Omental fat pad (tissue), 4 donors: ENCODE results near the gene RALGDS. TPM values are rescaled to one million over a fixed set of nuclear protein-coding genes. Genes with fewer than 3 reads are reported as not detected.
"Not testable (repeated sequence)": the region's sequence is repeated elsewhere in the genome, so short reads cannot be mapped to it uniquely, and the experiment has no call there.

Experiments
- ATAC-seq: fragments of 150-250 bp; one replicate; pipeline ENCODE4 v1.9.1; 2016; ENCODE audit warnings: mild to moderate bottlenecking, moderate library complexity; ENCODE audit not compliant: low FRiP score
- DNase-seq: peaks from one replicate; pipeline ENCODE4 v3.0.0-alpha.2; 2019; ENCODE audit warnings: low spot score
- total RNA-seq, 4 donors: library from RNA; depleted of rRNA; stranded (reverse); fragments of >200 nt; gene quantifications; one replicate each; pipeline ENCODE4 v1.1.0, GENCODE V29; 2016
- TF ChIP-seq, protein P1 (sequence below), 3 donors: fragments of 450-650 bp; IDR thresholded peaks; one replicate each; pipeline ENCODE4 v1.5.1; 2016 to 2017; ENCODE audit warnings: antibody characterized with exemption in 3 of 3, mild to moderate bottlenecking in 3 of 3, moderate library complexity in 2 of 3

Gene RALGDS
- total RNA-seq, 4 donors from 2014 or later = 33.9 to 177 (median 68.9) TPM

DNA sequence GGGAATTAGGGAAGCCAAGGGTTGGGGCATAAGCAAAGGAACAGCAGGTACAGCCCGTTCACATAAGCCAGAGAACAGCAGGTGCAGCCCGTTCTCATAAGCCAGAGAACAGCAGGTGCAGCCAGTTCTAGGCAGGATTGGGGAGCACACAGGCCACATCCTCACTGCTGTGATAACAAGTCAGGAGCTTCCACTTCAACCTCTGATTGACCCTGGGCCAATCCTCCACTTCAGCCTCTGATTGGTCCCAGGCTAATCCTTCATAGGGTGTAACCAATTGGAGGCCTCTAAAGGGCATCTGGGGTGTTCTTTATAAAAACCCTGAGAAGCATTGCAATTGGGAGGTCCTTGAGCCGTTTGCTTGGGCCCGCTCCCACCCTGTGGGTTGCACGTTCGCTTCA is 31.8 kb downstream of the RALGDS start:
- DNase-seq (no peak), ATAC-seq (no peak)
- TF ChIP-seq, protein P1, sequence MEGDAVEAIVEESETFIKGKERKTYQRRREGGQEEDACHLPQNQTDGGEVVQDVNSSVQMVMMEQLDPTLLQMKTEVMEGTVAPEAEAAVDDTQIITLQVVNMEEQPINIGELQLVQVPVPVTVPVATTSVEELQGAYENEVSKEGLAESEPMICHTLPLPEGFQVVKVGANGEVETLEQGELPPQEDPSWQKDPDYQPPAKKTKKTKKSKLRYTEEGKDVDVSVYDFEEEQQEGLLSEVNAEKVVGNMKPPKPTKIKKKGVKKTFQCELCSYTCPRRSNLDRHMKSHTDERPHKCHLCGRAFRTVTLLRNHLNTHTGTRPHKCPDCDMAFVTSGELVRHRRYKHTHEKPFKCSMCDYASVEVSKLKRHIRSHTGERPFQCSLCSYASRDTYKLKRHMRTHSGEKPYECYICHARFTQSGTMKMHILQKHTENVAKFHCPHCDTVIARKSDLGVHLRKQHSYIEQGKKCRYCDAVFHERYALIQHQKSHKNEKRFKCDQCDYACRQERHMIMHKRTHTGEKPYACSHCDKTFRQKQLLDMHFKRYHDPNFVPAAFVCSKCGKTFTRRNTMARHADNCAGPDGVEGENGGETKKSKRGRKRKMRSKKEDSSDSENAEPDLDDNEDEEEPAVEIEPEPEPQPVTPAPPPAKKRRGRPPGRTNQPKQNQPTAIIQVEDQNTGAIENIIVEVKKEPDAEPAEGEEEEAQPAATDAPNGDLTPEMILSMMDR (IDR thresholded peaks at IDR 0.05) = no peak

DNA sequence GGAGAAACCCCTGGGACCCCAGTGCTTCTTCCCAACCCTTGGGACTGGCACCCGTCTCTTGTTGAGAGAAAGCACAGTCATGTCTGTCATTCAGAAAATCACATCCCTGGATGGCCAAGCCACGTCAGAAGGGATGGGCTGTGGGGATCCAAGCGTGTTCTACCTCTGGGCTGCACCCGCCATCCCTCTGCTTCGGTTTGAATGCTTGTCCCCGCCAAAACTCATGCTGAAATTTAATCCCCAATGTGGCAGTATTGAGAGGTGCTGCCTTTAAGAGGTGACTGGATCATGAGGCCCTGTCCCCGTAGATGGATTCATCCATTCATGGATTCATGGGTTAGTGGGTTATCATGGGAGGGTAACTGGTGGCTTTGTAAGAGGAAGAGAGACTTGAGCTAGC is 32.3 kb downstream of the RALGDS start:
- ATAC-seq = no peak
- TF ChIP-seq, protein P1 (IDR thresholded peaks at IDR 0.05) = no peak

DNA sequence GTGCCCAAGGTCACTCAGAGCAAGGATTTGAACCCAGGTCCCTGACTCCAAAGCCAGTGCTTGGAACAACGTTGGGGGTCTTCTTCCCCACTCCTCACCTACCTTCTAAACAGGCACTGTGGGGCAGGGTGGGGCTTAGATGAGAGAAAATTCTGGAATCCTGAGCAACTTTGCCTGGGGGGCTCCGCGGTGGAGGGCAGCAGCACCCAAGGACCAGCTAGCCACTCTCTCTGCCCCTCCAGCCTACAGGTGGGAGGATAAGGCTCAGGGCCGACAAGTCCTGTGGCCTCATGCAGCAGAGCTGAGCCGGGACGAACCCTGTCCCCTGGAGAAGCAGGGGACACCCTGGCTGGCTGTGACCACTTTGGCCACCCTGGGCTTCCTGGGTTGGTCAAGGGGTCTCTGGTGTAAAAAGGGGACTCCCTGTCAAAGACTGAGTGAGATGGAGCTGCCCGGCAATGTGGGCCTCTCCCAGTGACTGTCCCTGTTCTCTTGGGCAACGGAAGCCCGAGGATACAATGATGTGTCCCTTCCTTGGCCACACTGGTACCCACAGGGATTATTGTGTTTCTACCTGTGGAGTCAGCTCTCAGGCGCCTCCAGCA is 32.8 kb downstream of the RALGDS start:
- TF ChIP-seq, protein P1 (IDR thresholded peaks at IDR 0.05) = no peak
- ATAC-seq (no peak), DNase-seq (no peak)

More for the DNA sequence above, 32.3 kb downstream of the RALGDS start:
- no peak for DNase-seq

DNA sequence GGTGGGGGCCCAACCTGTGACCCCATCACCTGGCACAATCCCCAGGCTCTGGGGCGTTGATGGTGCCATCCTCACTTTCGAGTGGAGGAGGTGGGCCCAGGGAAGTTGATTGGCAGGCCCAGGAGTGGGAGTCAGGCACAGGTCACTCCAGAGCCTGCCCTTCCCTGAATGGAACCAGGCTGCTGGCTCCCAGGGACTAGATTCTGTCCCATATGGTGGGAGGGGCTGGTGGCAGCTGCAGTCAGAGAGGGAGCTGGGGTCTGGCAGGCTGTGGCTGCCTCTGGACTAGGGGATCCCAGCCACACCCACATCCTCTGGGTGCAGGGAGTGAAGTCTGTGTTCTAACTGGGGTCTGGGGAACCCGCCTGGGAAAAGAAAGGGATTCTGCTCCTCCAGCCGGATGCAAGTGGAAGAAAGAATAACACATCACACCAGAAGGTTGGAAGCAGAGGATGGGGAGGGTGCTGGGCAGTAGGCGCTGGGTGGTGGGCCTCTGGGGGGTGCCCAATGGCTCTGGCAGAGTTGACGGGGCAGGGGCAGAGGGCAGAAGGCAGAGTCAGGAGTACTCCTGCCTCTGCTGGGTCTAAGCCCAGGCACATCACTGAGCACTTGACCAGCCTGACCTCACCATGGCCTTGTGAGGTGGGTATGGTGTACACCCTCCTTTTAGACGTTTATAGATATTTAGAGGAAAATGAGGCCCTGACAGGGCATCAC is 33.5 kb downstream of the RALGDS start:
- TF ChIP-seq, protein P1 (IDR thresholded peaks at IDR 0.05) = no peak
- ATAC-seq (no peak), DNase-seq (no peak)

DNA sequence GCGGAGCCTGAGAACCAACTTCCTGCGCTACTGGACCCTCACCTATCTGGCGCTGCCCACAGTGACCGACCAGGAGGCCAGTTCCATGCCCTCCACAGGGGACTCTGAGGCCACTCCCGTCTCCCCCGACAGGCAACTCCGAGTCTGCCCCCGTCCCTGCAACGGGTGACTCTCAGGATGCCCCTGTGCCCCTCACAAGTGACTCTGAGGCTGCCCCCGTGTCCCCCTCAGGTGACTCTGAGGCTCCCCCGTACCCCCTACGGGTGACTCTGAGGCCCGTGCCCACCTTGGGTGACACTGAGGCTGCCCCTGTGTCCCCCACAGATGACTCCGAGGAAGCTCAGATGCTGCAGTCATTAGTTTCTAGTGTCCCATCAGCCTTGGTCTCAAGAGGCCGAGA is 34.1 kb downstream of the RALGDS start:
- TF ChIP-seq, protein P1 (IDR thresholded peaks at IDR 0.05) = no peak
- ATAC-seq = no peak
- DNase-seq = no peak

DNA sequence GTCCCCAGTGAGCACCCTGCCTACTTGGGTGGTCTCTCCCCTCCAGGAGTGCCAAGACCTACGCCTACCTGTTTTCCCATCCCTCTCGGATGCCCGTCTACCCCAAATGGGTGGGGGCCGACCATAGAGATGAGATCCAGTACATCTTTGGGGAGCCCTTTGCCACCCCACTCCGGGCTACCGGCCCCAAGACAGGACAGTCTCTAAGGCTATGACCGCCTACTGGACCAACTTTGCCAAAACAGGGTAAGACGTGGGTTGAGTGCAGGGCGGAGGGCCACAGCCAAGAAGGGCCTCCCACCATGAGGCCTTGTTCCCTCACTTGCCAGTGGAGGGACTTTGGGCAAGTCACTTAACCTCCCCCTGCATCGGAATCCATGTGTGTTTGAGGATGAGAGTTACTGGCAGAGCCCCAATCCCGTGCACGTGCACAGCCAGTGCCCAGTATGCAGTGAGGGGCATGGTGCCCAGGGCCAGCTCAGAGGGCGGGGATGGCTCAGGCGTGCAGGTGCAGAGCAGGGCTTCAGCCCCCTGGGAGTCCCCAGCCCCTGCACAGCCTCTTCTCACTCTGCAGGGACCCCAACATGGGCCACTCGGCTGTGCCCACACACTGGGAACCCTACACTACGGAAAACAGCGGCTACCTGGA is 34.7 kb downstream of the RALGDS start:
- not testable (repeated sequence) for DNase-seq, ATAC-seq

DNA sequence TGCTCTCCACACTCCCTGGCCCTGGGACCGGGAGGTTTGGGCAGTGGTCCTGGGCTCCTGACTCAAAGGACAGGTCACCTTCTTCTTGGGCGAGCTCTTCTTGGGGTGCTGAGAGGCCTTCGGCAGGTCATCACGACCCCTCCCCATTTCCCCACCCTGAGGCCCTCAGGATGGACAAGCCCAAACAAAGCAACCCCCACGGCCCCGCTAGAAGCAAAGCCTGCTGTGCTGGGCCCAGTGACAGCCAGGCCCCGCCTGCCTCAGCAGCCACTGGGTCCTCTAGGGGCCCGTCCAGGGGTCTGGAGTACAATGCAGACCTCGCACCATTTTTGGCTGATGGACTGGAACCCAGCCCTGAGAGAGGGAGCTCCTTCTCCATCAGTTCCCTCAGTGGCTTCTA is 37.4 kb downstream of the RALGDS start:
- ATAC-seq, DNase-seq: not testable (repeated sequence)

DNA sequence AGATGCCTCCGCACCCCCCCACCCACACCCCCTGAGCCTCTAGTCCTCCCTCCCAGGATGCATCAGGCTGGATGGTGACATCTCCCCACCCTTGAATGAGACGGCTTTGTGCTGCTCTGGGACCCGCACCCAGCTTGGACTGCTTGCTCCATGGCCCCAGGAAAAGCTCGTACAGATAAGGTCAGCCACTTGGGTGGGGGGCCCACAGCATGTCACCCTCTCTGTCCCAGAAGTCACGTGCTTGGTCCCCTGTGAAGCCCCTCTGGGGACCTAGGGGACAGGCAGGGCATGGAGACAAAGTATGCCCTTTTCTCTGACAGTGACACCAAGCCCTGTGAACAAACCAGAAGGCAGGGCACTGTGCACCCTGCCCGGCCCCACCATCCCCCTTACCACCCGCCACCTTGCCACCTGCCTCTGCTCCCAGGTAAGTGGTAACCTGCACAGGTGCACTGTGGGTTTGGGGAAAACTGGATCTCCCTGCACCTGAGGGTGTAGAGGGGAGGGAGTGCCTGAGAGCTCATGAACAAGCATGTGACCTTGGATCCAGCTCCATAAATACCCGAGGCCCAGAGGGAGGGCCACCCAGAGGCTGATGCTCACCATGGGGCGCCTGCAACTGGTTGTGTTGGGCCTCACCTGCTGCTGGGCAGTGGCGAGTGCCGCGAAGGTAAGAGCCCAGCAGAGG is 38.9 kb downstream of the RALGDS start:
- ATAC-seq, DNase-seq: not testable (repeated sequence)

DNA sequence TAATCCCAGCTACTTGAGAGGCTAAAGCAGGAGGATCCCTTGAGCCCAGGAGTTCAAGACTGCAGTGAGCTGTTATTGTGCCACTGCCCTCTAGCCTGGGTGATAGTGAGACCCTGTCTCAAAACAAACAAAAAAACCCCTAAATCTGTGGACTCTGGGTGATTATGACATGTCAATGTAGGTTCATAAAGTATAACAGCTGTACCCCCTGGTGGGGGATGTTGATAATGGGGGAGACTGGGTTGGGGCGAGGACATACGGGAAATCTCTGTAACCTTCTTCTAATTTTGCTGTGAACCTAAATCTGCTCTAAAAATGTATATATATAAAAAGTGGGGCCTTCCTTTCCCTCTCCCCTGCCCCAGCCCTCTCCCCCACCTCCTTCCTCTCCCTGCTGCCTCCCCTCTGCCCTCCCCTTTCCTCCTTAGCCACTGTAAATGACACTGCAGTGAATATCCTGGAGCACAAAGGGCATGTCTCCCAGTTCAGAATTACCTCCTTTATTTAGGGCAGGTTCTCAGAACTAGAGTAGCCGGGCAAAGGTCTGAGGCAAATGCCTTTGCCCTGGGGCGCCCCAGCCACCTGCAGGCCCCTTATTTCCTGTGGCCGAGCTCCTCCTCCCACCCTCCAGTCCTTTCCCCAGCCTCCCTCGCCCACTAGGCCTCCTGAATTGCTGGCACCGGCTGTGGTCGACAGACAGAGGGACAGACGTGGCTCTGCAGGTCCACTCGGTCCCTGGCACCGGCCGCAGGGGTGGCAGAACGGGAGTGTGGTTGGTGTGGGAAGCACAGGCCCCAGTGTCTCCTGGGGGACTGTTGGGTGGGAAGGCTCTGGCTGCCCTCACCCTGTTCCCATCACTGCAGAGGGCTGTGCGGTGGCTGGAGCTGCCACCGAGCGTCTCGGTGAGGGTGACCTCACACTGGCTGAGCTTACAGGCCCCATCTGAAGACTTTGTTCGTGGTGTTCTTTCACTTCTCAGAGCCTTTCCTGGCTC is 40.0 kb downstream of the RALGDS start:
- not testable (repeated sequence) for ATAC-seq, DNase-seq
